HepG2 (cell line): ENCODE measurements around the gene PPP4R4. TPM values are rescaled to one million over a fixed set of nuclear protein-coding genes. Genes with fewer than 3 reads are reported as not detected.
A peak's percentile ranks its signal among the peaks of the same experiment; 100 is the strongest.

ENCODE experiments used
- HOXA9 ChIP-seq: sonication (generic); formaldehyde crosslinking; IDR thresholded peaks from 2 replicates; pipeline ENCODE4 v1.8.1; 2022; ENCODE audit warnings: missing genetic modification reagents, mild to moderate bottlenecking, moderate library complexity, borderline replicate concordance
- MXI1 ChIP-seq: IDR thresholded peaks from 3 replicates; pipeline ENCODE4 v1.6.1; 2012; ENCODE audit warnings: low read depth, low read length, inconsistent platforms, borderline replicate concordance
- NONO ChIP-seq, 2 experiments: fragments of 450-650 bp in 1 of 2; sonication (generic) in 1 of 2; formaldehyde crosslinking in 1 of 2; IDR thresholded peaks in 1 of 2; conservative IDR thresholded peaks in 1 of 2; 2 replicates each; pipeline versions ENCODE4 v1.6.1 to v1.8.0; 2017 to 2022; ENCODE audit warnings: mild to moderate bottlenecking in 1 of 2, missing genetic modification reagents in 1 of 2, moderate library complexity in 1 of 2
- PHF21A ChIP-seq: sonication (generic); formaldehyde crosslinking; IDR thresholded peaks from 2 replicates; pipeline ENCODE4 v1.5.0; 2020; ENCODE audit warnings: mild to moderate bottlenecking, missing genetic modification reagents
- PPARG ChIP-seq: conservative IDR thresholded peaks from 2 replicates; pipeline ENCODE4 v1.6.1; 2016; ENCODE audit warnings: missing biosample characterization, missing genetic modification reagents
- RBFOX2 ChIP-seq: fragments of 200-400 bp; formaldehyde crosslinking; IDR thresholded peaks from 2 replicates; pipeline ENCODE4 v1.6.1; 2017; ENCODE audit warnings: low read depth, mild to moderate bottlenecking, low read length
- TAF1 ChIP-seq: sonication (generic); formaldehyde crosslinking; IDR thresholded peaks from 2 replicates; pipeline ENCODE4 v1.4.0; 2020; ENCODE audit warnings: missing genetic modification reagents
- ZNF616 ChIP-seq: sonication (generic); formaldehyde crosslinking; IDR thresholded peaks from 2 replicates; pipeline ENCODE4 v1.5.0; 2020; ENCODE audit warnings: low read depth, mild to moderate bottlenecking, missing genetic modification reagents
- ZSCAN21 ChIP-seq: sonication (generic); formaldehyde crosslinking; IDR thresholded peaks from 2 replicates; pipeline ENCODE4 v1.8.0; 2022; ENCODE audit warnings: mild to moderate bottlenecking, missing genetic modification reagents, moderate library complexity, borderline replicate concordance
- polyA plus RNA-seq, 8 experiments: library from polyadenylated mRNA; depleted of rRNA in 3 of 8; stranded (reverse) in 7 of 8; unstranded in 1 of 8; fragments of >200 nt; fragmentation: Illumina TruSeq in 4 of 8; extraction: Trizol in 4 of 8; gene quantifications; 2 replicates each; pipeline versions ENCODE4 v1.2.1 to v1.2.3, GENCODE V29; 2011 to 2016; ENCODE audit warnings: low read depth in 4 of 8, missing spikeins in 1 of 8, mixed read lengths in 1 of 8; ENCODE audit not compliant: insufficient read depth in 1 of 8
- total RNA-seq, 5 experiments: library from RNA; depleted of rRNA; stranded (reverse); fragments of >200 nt; fragmentation: Illumina TruSeq; extraction: Trizol; gene quantifications; 2 replicates each; pipeline ENCODE4 v1.2.3, GENCODE V29; 2016; ENCODE audit warnings: low read depth in 1 of 5
- TF ChIP-seq, protein P1 (sequence below): sonication (generic); IDR thresholded peaks from 2 replicates; pipeline ENCODE4 v1.6.1; 2016; ENCODE audit warnings: low read depth, borderline replicate concordance
- TF ChIP-seq, protein P2 (sequence below): IDR thresholded peaks from 2 replicates; pipeline ENCODE4 v1.6.1; 2016; ENCODE audit warnings: low read depth, control low read depth
- TF ChIP-seq, protein P3 (sequence below), 2 experiments: fragments of 450-650 bp in 1 of 2; sonication (generic) in 1 of 2; formaldehyde crosslinking in 1 of 2; IDR thresholded peaks; 2 replicates each; pipeline versions ENCODE4 v1.6.1 to v1.8.0; 2016 to 2022; ENCODE audit warnings: antibody characterized with exemption in 1 of 2, mild to moderate bottlenecking in 1 of 2, missing genetic modification reagents in 1 of 2

PPP4R4 gene
- total and polyA plus RNA-seq, 2 of the 13 experiments (the other 11 are each of a cell fraction or from before 2014, with no cell fraction given): 9.5 to 19.8 TPM

DNA sequence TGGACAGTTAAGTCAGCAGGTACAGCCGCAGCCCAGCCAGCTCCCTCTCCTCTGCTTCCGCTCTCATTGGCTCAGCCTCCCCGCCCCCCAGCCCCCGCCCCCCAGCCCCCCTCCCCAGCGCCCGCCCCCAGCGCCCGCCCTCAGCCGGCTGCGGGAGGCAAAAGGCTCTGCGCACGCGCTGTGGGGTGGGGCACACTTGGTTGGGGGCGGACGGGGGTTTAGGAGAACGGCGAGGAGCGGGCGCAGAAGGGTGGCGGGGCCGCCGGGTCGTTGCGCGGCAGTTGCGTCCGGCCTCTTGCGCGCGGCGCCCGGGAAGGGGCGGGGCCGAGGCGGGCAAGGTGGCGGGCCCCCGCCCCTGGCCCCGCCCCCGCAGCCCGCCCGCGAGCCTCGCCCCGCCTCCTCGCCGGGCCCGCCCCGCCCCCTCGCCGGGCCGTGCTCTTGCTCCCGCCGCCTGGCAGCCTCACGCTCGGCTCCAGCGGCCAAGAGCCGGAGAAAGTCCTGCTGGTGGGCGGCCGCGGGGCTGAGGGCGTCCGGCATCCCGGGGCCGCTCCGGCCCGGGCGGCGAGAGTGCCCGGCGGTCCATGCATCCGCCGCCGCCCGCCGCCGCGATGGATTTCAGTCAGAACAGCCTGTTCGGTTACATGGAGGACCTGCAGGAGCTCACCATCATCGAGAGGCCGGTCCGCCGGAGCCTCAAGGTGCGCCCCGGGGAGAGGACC, at the start of gene PPP4R4 (continued):
- TF ChIP-seq NONO (IDR thresholded peaks at IDR 0.05) (no peak), NONO (CRISPR knock-in tag; conservative IDR thresholded peaks at IDR 0.05) (no peak), ZNF616 (CRISPR knock-in tag) (no peak), HOXA9 (0 out of 2 replicates have a peak, but pooled peaks have one; percentile 32), PPARG (CRISPR knock-in tag) (no peak), TAF1 (0 out of 2 replicates have a peak, but pooled peaks have one; percentile 17), MXI1 (peak; percentile 15; the same call in 1 of the 3 replicates), PHF21A (no peak), ZSCAN21 (CRISPR knock-in tag) (no peak), RBFOX2 (peak; percentile 66)
- TF ChIP-seq, protein P1, sequence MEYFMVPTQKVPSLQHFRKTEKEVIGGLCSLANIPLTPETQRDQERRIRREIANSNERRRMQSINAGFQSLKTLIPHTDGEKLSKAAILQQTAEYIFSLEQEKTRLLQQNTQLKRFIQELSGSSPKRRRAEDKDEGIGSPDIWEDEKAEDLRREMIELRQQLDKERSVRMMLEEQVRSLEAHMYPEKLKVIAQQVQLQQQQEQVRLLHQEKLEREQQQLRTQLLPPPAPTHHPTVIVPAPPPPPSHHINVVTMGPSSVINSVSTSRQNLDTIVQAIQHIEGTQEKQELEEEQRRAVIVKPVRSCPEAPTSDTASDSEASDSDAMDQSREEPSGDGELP: no peak
- TF ChIP-seq, protein P2, sequence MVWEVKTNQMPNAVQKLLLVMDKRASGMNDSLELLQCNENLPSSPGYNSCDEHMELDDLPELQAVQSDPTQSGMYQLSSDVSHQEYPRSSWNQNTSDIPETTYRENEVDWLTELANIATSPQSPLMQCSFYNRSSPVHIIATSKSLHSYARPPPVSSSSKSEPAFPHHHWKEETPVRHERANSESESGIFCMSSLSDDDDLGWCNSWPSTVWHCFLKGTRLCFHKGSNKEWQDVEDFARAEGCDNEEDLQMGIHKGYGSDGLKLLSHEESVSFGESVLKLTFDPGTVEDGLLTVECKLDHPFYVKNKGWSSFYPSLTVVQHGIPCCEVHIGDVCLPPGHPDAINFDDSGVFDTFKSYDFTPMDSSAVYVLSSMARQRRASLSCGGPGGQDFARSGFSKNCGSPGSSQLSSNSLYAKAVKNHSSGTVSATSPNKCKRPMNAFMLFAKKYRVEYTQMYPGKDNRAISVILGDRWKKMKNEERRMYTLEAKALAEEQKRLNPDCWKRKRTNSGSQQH (CRISPR knock-in tag): no peak
- TF ChIP-seq, protein P3, sequence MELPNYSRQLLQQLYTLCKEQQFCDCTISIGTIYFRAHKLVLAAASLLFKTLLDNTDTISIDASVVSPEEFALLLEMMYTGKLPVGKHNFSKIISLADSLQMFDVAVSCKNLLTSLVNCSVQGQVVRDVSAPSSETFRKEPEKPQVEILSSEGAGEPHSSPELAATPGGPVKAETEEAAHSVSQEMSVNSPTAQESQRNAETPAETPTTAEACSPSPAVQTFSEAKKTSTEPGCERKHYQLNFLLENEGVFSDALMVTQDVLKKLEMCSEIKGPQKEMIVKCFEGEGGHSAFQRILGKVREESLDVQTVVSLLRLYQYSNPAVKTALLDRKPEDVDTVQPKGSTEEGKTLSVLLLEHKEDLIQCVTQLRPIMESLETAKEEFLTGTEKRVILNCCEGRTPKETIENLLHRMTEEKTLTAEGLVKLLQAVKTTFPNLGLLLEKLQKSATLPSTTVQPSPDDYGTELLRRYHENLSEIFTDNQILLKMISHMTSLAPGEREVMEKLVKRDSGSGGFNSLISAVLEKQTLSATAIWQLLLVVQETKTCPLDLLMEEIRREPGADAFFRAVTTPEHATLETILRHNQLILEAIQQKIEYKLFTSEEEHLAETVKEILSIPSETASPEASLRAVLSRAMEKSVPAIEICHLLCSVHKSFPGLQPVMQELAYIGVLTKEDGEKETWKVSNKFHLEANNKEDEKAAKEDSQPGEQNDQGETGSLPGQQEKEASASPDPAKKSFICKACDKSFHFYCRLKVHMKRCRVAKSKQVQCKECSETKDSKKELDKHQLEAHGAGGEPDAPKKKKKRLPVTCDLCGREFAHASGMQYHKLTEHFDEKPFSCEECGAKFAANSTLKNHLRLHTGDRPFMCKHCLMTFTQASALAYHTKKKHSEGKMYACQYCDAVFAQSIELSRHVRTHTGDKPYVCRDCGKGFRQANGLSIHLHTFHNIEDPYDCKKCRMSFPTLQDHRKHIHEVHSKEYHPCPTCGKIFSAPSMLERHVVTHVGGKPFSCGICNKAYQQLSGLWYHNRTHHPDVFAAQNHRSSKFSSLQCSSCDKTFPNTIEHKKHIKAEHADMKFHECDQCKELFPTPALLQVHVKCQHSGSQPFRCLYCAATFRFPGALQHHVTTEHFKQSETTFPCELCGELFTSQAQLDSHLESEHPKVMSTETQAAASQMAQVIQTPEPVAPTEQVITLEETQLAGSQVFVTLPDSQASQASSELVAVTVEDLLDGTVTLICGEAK (IDR thresholded peaks at IDR 0.05): no peak
- TF ChIP-seq, protein P3 (CRISPR knock-in tag; IDR thresholded peaks at IDR 0.05): no peak
